Left colon (tissue), 2 donors: ENCODE measurements around the gene ITPK1. TPM values are rescaled to one million over a fixed set of nuclear protein-coding genes. Genes with fewer than 3 reads are reported as not detected.
A peak's percentile ranks its signal among the peaks of the same experiment; 100 is the strongest.
"Not testable (repeated sequence)": the region's sequence is repeated elsewhere in the genome, so short reads cannot be mapped to it uniquely, and the experiment has no call there.

Experiments used
- ATAC-seq: fragments of 200-7000 bp; cut with Tn5 transposase; one replicate; pipeline ENCODE4 v1.9.1; 2020; ENCODE audit warnings: mild to moderate bottlenecking, moderate library complexity
- DNase-seq, 2 donors: peaks; one replicate each; pipeline ENCODE4 v3.0.0-alpha.2; 2020
- intact Hi-C, 2 donors: fragments of 100-400 bp; cut with DNase I in 1 of 2; cut with micrococcal nuclease in 1 of 2; formaldehyde crosslinking; loops; one replicate each; pipeline versions ENCODE4 v1.11.2 to v1.14.0; 2022; cut with DNase I, micrococcal nuclease
- total RNA-seq, 2 donors: library from RNA; stranded (reverse); fragmentation: NEBNext Ultra II Directional; extraction: Animal tissue kit (Norgen Biotek cat#: 25700); gene quantifications; one replicate each; pipeline ENCODE4 v1.2.1, GENCODE V29; 2021
- donor health status: DM: no; HTN: no; CAD: no.
- donor health status: DM: yes; HTN: yes; CAD: no.

Gene ITPK1
- total RNA-seq, 2 donors from 2014 or later, result 138 to 142 TPM

- intact Hi-C loops, result no loop called here
- DNase-seq (no peak), ATAC-seq (no peak)
Measured at GRCh38 chr14:93109572-93110481, 5.9 kb downstream of the ITPK1 start.

- peak; percentile 16 for ATAC-seq
Measured at GRCh38 chr14:93108105-93108504, 7.6 kb downstream of the ITPK1 start.

GRCh38 chr14:93107453-93107852 is 8.3 kb downstream of the ITPK1 start:
- ATAC-seq (peak; percentile 73), DNase-seq (peak in 1 of 2 donors; percentile 29)
- intact Hi-C loops, result no loop called here

More at GRCh38 chr14:93108105-93108504, 7.6 kb downstream of the ITPK1 start:
- intact Hi-C loops, result no loop called here
- no peak for DNase-seq

GRCh38 chr14:93106541-93107156 is 9.1 kb downstream of the ITPK1 start:
- intact Hi-C loops, result no loop called here
- ATAC-seq (no peak), DNase-seq (no peak)

- DNase-seq, ATAC-seq, intact Hi-C loops: not testable (repeated sequence)
Measured at GRCh38 chr14:93105856-93106255, 9.9 kb downstream of the ITPK1 start.

GRCh38 chr14:93105362-93105761 is 10.4 kb downstream of the ITPK1 start:
- ATAC-seq (no peak), DNase-seq (peak in 1 of 2 donors; percentile 42)
- intact Hi-C loops, result no loop called here

- DNase-seq (no peak), ATAC-seq (no peak)
- intact Hi-C loops, result no loop called here
Measured at GRCh38 chr14:93104961-93105360, 10.8 kb downstream of the ITPK1 start.

- intact Hi-C loops, result no loop called here
- ATAC-seq (peak; percentile 82), DNase-seq (peak; percentile 76 to 84)
Measured at GRCh38 chr14:93103392-93104080, 12.2 kb downstream of the ITPK1 start.

GRCh38 chr14:93102141-93102540 is 13.6 kb downstream of the ITPK1 start:
- ATAC-seq (peak; percentile 66), DNase-seq (peak in 1 of 2 donors; percentile 45)
- intact Hi-C loops, result no loop called here

GRCh38 chr14:93101181-93101580 is 14.5 kb downstream of the ITPK1 start:
- intact Hi-C loops, result no loop called here
- DNase-seq (no peak), ATAC-seq (no peak)

- no peak for DNase-seq
- intact Hi-C loops, result no loop called here
- ATAC-seq, result no peak
Measured at GRCh38 chr14:93100570-93100969, 15.2 kb downstream of the ITPK1 start.

- no peak for DNase-seq
- no peak for ATAC-seq
- intact Hi-C loops, result no loop called here
Measured at GRCh38 chr14:93100100-93100499, 15.6 kb downstream of the ITPK1 start.

- intact Hi-C loops, result no loop called here
- DNase-seq (no peak), ATAC-seq (no peak)
Measured at GRCh38 chr14:93099643-93100042, 16.1 kb downstream of the ITPK1 start.

GRCh38 chr14:93099196-93099595 is 16.5 kb downstream of the ITPK1 start:
- DNase-seq, result no peak
- no peak for ATAC-seq
- intact Hi-C loops, result no loop called here

GRCh38 chr14:93096691-93097322 is 18.9 kb downstream of the ITPK1 start:
- DNase-seq, result no peak
- intact Hi-C loops, result no loop called here
- no peak for ATAC-seq

GRCh38 chr14:93095742-93096510 is 19.8 kb downstream of the ITPK1 start:
- DNase-seq, result no peak
- intact Hi-C loops, result no loop called here
- ATAC-seq, result no peak

GRCh38 chr14:93094121-93094918 is 21.4 kb downstream of the ITPK1 start:
- intact Hi-C loops, result no loop called here
- ATAC-seq (no peak), DNase-seq (no peak)
